Heart left ventricle (tissue), 13 donors: Measurements from ENCODE around the gene EFR3B.

ENCODE experiments used
- CTCF ChIP-seq, 12 donors: fragments of 200-600 bp; sonication (generic) in 4 of 12; IDR thresholded peaks; one replicate each; pipeline versions ENCODE4 v1.5.0 to v1.8.0; 2018 to 2022; ENCODE audit warnings: antibody characterized with exemption in 12 of 12, mild to moderate bottlenecking in 5 of 12
- POLR2A ChIP-seq, 2 donors: fragments of 450-650 bp; IDR thresholded peaks; one replicate each; pipeline ENCODE4 v1.6.1; 2017; ENCODE audit warnings: antibody characterized with exemption in 2 of 2, mild to moderate bottlenecking in 2 of 2, moderate library complexity in 2 of 2
- donor health status: ischemic (EF 13 %, LVEDD 7.1; RV severe dilation, severe dysfunction).
- donor health status: DM: no; HTN: yes; CAD: no.
- donor health status: DM: no; HTN: no; CAD: no.
- donor health status: ischemic (EF 25% LVEDD 6.9; RV normal size, moderate dysfunction).
- donor health status: ischemic (EF 25% LVEDD 5.7; RV mildly dilated, moderate dysfunction).
- donor health status: ischemic (EF 35%, LVEDD 5.7; RV mildly dilated, moderate dysfunction).
- donor health status: nonischemic (EF 11% LVEDD 7.7; RV severe dilation, severe dysfunction).
- donor health status: DM: yes; HTN: yes; CAD: no.
- donor health status: PGD.
- donor health status: ischemic (EF 29% LVEDD 5.4; RV normal size, mild dysfunction).
- donor health status: nonischemic (EF 23%, LVEDD 6.1; RV moderate dilation, normal function).

GRCh38 chr2:25001325-25001637, 40.6 kb upstream of the EFR3B start:
- TF ChIP-seq CTCF (IDR thresholded peaks at IDR 0.05): no peak
- TF ChIP-seq POLR2A (IDR thresholded peaks at IDR 0.05): no peak
